Measurements from ENCODE around the gene SETSIP. TPM values are rescaled to one million over a fixed set of nuclear protein-coding genes. Genes with fewer than 3 reads are reported as not detected.
"Not testable (repeated sequence)": the region's sequence is repeated elsewhere in the genome, so short reads cannot be mapped to it uniquely, and the experiment has no call there.

SETSIP gene
- total and polyA plus RNA-seq, 2 donors (not counting 1 experiment from before 2014, with no cell fraction given) = not detected

DNA sequence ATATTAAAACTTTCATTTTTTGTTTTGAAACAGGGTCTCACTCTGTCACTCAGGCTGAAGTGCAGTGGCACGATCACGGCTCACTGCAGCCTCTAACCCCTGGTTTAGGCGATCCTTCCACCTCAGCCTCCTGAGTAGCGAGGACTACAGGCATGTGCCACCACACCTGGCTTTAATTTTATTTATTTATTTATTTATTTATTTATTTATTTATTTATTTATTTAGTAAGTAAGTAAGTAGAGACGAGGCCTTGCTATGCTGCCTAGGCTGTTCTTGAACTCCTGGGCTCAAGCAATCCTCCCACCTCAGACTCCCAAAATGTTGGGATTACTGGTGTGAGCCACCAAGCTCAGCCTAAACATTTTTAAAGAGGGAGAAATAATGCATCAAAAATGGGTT lies 1.2 kb upstream of the SETSIP start:
- ChIA-PET POLR2A (no interaction called here), CTCF (no interaction called here)
- Mint-ChIP-seq H3K27me3 (no peaks in the 10 kb centered on the region), H3K9me3 (ENCODE audit: insufficient read depth) (no peaks in the 10 kb centered on the region), H3K4me1 (peaks cover 12% of the 10 kb centered on the region), H3K27ac (no peak overlapping the region), H3K4me3 (no peak overlapping the region)
- Histone ChIP-seq H3K4me2 (replicated peaks; ENCODE audit: low read depth, low read length, poor library complexity, severe bottlenecking) (no peak overlapping the region), H2AFZ (ENCODE audit: insufficient read depth, low read depth, low read length, poor library complexity, severe bottlenecking) (no peak overlapping the region), H3K36me3 (replicated peaks in 1 of 2; ENCODE audit: control extremely low read depth in 1 of 2, control insufficient read depth in 1 of 2, extremely low read depth in 1 of 2, insufficient read depth in 2 of 2, low read length in 1 of 2) (no peaks in the 10 kb centered on the region), H3K9me3 (ENCODE audit: control extremely low read depth in 1 of 3, control insufficient read depth in 2 of 3, insufficient read depth in 1 of 3, low read length in 2 of 3) (no peaks in the 10 kb centered on the region), H4K20me1 (ENCODE audit: control insufficient read depth, insufficient read depth, low read length, poor library complexity, severe bottlenecking) (no peaks in the 10 kb centered on the region), H3K9ac (ENCODE audit: low read length) (no peak overlapping the region), H3K27ac (ENCODE audit: low read length in 2 of 2) (no peak overlapping the region), H3K79me2 (ENCODE audit: control insufficient read depth, insufficient read depth, low read length) (no peaks in the 10 kb centered on the region), H3K4me1 (ENCODE audit: control insufficient read depth in 2 of 2, insufficient read depth in 2 of 2, low read length in 2 of 2) (peaks cover 0 to 11% of the 10 kb centered on the region in 2 donors), H3K4me3 (ENCODE audit: control extremely low read depth in 1 of 5, extremely low read depth in 1 of 5, insufficient read depth in 1 of 5, low read depth in 2 of 5, low read length in 4 of 5) (no peak overlapping the region), H3K27me3 (replicated peaks in 1 of 4; ENCODE audit: control extremely low read depth in 1 of 4, control insufficient read depth in 3 of 4, insufficient read depth in 4 of 4, low read length in 3 of 4) (no peaks in the 10 kb centered on the region)
- no peak for TF ChIP-seq EZH2 (IDR thresholded peaks at IDR 0.05; ENCODE audit: borderline replicate concordance, insufficient read depth, low read depth, low read length, poor library complexity, severe bottlenecking)
- TF ChIP-seq, protein P1, sequence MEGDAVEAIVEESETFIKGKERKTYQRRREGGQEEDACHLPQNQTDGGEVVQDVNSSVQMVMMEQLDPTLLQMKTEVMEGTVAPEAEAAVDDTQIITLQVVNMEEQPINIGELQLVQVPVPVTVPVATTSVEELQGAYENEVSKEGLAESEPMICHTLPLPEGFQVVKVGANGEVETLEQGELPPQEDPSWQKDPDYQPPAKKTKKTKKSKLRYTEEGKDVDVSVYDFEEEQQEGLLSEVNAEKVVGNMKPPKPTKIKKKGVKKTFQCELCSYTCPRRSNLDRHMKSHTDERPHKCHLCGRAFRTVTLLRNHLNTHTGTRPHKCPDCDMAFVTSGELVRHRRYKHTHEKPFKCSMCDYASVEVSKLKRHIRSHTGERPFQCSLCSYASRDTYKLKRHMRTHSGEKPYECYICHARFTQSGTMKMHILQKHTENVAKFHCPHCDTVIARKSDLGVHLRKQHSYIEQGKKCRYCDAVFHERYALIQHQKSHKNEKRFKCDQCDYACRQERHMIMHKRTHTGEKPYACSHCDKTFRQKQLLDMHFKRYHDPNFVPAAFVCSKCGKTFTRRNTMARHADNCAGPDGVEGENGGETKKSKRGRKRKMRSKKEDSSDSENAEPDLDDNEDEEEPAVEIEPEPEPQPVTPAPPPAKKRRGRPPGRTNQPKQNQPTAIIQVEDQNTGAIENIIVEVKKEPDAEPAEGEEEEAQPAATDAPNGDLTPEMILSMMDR (IDR thresholded peaks at IDR 0.05) = no peak
- ATAC-seq (ENCODE audit: low read depth) (no peak), DNase-seq (no peak)
- WGBS (ENCODE audit: insufficient coverage) = no CpG with 5 or more reads among the region's 5 CpGs
- intact Hi-C loops (cut with micrococcal nuclease) = no loop called here

DNA sequence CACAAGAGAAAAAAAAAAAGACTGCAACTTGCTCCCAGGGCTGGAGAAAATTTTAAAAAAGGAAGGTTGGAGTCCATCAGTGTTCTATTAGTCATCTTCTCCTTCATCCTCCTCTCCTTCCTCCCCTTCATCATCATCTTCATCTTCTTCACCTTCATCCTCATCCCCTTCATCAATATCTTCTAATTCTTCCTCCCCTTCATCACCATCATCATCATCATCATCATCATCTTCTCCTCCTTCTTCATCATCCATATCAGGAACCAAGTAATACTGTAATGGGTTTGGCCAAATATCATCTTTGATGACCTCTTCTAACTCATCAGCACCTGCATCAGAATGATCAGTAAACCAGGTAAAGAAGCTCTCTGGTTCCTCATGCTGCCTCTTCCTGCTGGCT lies 765 bp downstream of the SETSIP start:
- POLR2A ChIA-PET; H4K20me1 ChIP-seq (ENCODE audit: control insufficient read depth, insufficient read depth, low read length, poor library complexity, severe bottlenecking); H2AFZ ChIP-seq (ENCODE audit: insufficient read depth, low read depth, low read length, poor library complexity, severe bottlenecking); H3K27ac ChIP-seq (ENCODE audit: low read length in 2 of 2); H3K4me3 Mint-ChIP-seq; DNase-seq; H3K4me2 ChIP-seq (replicated peaks; ENCODE audit: low read depth, low read length, poor library complexity, severe bottlenecking); H3K4me1 Mint-ChIP-seq; H3K27me3 ChIP-seq (replicated peaks in 1 of 4; ENCODE audit: control extremely low read depth in 1 of 4, control insufficient read depth in 3 of 4, insufficient read depth in 4 of 4, low read length in 3 of 4); intact Hi-C loops (cut with micrococcal nuclease); H3K9me3 Mint-ChIP-seq (ENCODE audit: insufficient read depth); H3K4me1 ChIP-seq (ENCODE audit: control insufficient read depth in 2 of 2, insufficient read depth in 2 of 2, low read length in 2 of 2); CTCF ChIA-PET; ATAC-seq (ENCODE audit: low read depth); H3K27ac Mint-ChIP-seq; H3K79me2 ChIP-seq (ENCODE audit: control insufficient read depth, insufficient read depth, low read length); H3K36me3 ChIP-seq (replicated peaks in 1 of 2; ENCODE audit: control extremely low read depth in 1 of 2, control insufficient read depth in 1 of 2, extremely low read depth in 1 of 2, insufficient read depth in 2 of 2, low read length in 1 of 2); H3K9me3 ChIP-seq (ENCODE audit: control extremely low read depth in 1 of 3, control insufficient read depth in 2 of 3, insufficient read depth in 1 of 3, low read length in 2 of 3); H3K9ac ChIP-seq (ENCODE audit: low read length); H3K4me3 ChIP-seq (ENCODE audit: control extremely low read depth in 1 of 5, extremely low read depth in 1 of 5, insufficient read depth in 1 of 5, low read depth in 2 of 5, low read length in 4 of 5); H3K27me3 Mint-ChIP-seq: not testable (repeated sequence)

Measured in B cell (primary cell).